HG03025 (cell line): ENCODE results near the gene PTPRCAP.

Experiments used
- ATAC-seq: cut with Tn5 transposase; IDR thresholded peaks from one replicate; pipeline ENCODE4 v1.9.1; 2021; ENCODE audit warnings: mild to moderate bottlenecking, moderate library complexity; ENCODE audit not compliant: unreplicated experiment, low FRiP score

Gene PTPRCAP

DNA sequence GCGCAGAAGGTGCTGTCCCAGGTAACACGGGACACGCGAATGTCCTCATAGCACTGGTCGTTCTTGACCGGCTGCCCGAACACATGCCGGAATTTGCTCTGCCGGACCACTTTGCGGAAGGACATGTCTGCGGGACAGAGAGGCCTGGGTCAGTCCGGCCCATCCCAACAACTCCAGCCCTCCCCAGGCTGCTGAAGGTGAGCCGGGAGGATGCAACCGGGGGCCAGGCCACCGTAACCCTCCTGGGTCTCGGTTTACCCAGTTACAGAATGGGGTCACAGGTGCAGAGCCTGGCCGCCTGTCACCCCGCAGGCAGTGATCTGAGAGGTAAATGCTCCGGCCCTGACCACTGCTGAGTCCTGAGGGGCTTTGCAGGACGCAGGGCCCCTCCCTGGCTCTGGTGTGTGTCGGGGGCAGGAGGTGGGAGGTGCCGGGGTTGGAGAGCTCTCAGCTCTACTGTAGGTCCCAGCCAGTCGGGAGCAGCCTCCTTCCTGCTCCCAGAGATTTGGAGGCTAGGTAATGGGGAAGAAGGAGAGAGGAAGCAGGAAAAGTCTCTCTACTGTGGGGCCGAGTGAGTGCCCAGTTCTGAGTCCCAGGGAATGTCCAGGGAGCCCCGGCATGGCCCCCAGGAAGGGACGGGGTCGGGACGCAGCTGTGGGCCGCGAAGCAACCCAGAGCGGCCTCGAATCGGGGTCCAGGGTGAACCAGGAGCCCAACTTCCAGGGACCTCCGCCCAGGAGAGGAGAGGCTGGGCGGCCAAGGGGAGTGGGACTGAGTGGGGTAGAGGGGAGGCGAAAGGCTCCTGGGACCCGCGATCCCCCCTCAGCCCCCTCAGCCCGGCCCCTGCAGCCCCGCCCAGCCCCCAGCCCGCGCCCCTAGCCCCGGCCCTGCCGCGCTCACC lies 5.3 kb upstream of the PTPRCAP start:
- ATAC-seq: no peak

DNA sequence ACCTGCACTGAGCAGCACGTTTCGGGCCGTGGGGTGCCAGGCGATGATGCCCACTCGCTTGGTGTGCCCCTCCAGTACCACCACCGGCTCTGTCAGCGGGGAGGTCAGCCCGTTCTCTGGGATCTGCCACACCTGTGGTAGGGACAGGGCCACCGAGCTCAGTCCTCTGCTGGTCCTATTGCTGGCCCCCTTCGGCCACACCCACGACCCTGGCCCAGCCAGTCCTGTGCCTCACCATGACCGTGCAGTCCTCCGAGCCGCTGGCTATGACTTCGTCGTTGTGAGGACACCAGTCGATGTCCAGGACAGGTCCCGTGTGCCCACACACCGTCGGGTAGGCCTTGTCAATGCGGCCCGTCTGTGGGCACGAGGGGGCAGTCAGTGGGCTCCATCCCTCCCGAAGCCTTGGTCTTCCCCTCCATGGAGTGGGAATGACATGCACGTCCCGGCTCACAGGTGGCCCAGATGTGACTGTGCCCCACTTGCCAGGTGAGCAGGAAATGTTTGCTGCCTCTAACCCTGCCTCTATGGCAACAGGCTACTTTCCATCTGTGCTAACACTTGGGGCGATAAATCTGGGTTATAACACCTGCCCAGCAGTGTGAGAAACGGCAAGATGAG lies 4.4 kb upstream of the PTPRCAP start:
- no peak for ATAC-seq

DNA sequence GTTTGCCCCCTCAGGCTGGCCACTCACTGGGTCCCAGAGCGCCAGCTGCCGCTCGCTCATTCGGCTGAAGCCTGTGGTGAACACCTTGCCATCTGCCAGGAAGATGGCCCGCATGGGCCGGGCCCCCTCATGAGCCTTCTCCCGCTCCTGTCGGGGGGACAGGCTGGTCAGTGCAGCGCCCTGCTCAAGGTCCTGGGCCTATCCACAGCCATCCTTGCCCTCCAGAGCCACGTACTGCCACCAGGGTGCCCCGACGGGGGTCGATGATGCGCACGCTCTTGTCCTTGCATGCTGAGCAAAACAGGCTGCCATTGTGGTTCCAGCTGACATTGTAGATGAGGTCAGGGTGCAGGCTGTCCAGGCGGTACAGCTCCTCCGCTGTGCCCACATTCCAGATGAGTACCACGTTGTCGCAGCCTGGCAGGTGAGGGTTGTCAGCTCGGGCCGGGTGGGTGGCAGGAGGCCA lies 3.6 kb upstream of the PTPRCAP start:
- ATAC-seq: no peak

DNA sequence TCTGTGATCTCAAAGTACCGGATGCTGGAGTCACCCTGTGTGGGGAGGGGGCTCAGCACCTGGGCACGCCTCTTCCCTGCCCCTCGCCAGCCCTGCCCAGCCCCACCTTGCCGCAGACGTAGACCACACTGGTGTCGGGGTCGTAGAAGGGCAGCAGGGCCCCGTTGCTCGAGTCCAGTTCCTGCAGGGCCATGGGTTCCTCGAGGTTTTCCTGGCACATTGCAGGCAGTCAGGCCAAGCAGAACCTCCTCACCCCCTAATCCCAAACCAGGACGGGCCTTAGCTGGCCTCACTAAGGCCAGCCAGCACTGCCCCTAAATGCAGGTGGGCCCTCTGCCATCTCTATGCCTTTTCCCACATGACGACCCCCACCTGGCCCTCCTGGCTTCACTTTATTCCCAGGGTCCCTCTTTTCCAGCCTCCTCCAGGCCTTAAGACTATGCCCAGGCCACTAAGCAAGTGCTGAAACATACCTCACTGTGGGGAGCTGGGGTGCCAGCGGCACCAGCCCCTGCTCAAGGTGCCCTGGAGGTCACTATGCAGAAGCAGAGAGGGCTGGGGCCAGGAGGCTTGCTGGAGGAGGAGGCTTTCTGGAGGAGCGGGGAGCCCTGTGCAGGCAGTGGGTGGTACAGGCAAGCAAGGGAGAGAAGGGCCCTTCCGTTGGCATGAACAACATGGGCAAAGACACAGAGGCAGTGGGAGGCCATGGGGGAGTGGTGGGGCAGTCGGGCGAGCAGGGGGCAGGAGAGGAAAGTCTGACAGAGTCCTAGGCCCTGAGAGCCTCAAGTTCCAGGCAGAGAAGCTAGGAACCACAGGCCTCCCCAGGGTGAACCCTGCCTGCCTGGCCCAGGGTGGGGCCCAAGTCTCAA lies 3.0 kb upstream of the PTPRCAP start:
- ATAC-seq: no peak

DNA sequence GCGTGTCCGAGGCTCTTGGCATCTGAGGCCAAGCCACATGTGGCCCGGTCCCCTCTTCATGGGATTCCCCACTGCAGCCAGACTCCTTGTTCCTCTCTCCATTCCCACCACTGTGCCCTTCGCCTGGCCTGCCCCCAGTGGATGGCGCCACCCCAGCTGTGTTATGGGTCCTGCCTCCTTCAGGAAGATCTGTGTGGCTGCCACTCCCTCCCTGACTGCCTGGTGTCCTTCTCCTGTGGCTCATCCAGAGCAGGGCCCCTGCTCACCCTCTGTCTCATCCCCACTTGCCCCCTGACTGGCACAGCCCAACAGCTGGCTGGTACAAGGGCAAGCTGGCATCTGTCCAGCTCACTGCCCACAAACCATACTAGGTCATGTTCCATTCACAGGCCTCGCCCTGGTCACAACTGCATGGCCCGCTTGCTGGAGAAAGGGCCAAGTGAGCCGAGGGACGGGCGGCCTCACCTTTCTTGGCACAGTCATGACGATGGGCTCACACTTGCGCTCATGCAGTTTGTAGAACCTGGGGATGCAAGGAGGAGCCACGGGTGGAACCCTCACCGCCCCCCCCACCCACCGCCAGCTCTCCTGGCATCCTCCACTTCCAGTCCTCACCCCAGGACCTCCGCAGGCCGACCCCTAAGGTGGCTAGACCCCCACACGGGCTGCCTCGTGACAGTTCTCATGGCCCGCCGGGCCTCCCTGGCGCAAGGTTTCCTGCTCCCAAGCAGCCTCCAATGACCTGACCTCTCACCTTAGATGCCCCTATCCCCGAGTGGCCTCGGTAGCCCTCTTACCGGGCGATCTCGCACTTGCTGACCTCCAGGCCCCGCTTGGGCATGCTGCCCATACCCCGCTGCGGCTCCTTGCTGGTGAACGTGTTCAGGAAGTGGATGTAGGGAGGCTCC lies 2.1 kb upstream of the PTPRCAP start:
- no peak for ATAC-seq

DNA sequence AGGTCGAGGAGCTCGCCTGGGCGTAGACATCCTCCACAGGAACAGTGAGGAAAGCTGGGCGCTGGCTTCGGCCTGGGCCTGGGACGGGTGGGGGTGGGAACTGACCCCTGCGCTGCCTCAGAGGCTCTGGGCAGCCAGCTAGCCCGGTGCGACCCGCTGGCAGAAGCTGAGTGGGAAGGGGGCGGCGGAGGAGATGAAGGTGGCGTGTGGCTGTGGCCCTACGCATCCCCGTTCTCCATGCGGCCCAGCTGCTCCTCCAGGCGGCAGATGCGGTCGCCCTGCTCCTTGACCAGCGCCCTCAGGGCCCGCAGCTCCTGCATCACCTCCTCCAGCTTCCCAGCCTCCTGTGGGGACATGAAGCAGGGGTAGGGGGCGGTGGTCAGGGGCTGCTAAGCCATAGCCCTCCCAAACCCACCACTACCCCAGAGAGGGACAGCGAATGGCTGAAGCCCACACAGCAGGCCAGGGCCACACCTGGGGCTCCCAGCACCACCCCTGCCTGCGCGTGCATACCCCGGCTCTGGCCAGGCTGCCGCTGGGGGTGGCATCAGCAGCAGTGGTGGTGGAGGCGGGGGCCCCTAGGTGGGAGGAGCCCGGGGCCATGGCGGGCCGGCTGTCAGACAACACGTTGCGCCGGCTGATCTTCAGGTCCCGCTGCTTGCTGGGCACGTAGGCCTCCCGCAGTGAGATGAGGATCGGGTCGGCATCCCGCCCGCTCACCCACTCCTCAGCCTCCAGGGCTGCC lies 848 bp upstream of the PTPRCAP start:
- no peak for ATAC-seq

DNA sequence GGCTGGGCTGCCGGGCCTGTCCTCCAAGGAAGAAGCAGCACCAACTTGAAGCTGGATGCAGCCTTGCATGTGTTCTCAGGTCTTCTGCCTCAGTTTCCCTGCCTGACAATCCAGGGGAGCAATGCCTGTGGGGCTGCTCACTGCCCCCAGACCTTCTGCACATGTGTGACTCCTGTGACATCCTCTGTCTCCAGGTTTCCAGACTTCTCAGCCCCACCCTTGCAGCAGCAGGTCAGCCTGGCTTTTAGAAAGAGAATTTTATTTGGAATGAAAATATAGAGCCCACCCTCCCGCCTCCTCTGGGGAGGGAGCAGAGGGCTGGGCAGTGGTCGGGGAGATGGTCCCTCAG lies 301 bp upstream of the PTPRCAP start:
- ATAC-seq: no peak

DNA sequence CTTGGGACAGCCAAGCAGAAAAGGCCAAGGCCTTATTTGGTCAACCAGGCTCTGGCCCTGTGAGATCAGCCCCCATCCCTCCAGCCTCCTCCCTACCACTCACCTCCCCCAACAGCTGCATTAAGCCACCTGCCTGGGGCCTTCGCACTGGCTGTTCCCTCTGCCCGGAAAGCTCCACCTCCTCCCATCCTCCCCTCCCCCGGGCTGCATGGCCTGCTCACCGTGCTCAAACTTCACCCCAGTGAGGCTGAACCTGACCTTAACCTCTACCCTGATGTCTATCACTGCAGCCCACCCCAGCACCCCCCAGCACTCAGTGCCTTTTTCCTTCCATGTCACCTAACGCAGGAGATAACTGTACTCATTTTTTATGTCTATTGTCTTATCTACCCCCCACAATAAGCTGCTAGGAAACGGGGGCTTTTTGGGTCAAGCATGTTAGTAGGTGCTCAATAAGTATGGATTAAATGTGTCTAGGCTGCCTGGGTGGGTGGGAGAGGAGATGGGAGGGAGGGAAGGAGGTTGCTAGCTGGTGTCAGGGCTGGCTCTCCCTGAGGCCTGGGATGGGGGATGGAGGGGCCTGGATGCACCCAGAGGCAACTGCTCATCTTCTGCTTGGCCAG lies 912 bp downstream of the PTPRCAP start:
- ATAC-seq: no peak

DNA sequence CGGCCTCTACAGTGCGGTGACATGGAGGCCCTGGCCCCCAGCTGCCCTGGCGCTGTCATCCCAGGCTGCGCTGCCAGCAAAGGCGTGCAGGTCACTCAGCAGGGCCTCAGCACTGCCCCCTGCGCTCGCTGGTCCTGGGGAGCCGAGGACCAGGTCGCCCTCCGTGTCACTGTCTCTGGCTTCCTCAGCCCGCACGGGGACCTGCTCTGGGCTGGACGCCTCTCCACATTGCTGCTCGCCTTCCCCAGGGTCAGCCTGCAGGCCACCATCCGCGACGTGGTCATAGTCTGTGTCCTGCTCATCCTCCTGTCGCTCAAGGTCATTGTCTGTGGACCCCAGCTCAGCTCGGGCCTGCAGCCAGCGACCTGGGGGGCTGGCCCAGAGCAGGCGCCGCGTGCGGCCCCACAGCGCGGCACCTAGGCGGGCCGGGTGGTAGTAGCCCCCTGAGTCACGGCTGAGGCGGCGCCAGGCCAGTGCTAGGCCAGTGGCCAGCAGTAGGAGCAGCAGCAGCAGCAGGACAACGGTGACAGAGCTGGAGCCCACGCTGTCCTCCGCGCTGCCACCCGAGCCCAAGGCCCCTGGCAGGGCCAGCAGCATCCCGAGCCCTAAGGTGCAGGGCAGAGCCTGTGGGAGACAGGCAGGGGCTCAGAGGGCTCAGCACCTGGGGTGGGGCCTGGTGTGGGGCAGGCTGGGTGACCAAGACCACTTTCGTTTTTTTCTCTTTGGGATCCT lies 1.6 kb downstream of the PTPRCAP start:
- ATAC-seq: no peak

DNA sequence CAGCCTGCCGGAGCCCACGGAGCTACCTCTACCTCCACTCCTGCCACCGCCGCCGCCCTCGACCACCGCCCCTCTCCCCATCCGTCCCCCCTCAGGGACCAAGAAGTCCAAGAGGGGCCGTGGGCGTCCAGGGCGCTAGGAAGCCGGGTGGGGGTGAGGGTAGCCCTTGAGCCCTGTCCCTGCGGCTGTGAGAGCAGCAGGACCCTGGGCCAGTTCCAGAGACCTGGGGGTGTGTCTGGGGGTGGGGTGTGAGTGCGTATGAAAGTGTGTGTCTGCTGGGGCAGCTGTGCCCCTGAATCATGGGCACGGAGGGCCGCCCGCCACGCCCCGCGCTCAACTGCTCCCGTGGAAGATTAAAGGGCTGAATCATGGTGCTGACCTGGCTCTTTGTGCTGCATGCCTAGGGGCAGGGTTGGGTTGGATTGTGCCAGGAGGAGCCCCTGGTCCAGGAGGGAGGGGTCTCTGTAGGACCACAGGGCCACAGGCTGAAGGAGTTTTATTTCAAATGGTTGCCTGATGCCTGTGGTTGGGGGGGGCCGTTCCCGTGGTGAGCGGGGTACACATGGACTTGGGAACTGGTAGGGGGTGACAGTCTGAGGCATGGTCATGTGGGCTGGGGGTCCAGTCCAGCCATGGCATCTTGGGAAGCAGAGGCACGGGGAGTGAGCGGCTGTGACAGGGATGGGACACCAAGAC lies 2.3 kb downstream of the PTPRCAP start:
- no peak for ATAC-seq

DNA sequence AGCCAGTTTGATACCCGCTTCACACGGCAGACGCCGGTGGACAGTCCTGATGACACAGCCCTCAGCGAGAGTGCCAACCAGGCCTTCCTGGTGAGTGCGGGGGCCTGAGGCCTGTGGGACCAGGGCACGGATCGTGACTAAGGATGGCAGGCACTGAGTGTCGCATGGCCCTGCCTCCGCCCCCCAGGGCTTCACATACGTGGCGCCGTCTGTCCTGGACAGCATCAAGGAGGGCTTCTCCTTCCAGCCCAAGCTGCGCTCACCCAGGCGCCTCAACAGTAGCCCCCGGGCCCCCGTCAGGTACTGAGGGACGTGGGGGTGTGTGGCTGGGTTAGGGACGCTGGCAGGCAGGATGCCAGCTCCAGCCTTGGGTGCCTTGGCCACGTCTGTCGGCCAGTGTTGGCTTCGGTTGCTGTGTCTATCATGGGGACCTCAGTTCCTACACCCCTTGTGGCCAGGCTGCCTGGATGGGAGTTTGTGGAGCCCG lies 3.0 kb downstream of the PTPRCAP start:
- no peak for ATAC-seq

DNA sequence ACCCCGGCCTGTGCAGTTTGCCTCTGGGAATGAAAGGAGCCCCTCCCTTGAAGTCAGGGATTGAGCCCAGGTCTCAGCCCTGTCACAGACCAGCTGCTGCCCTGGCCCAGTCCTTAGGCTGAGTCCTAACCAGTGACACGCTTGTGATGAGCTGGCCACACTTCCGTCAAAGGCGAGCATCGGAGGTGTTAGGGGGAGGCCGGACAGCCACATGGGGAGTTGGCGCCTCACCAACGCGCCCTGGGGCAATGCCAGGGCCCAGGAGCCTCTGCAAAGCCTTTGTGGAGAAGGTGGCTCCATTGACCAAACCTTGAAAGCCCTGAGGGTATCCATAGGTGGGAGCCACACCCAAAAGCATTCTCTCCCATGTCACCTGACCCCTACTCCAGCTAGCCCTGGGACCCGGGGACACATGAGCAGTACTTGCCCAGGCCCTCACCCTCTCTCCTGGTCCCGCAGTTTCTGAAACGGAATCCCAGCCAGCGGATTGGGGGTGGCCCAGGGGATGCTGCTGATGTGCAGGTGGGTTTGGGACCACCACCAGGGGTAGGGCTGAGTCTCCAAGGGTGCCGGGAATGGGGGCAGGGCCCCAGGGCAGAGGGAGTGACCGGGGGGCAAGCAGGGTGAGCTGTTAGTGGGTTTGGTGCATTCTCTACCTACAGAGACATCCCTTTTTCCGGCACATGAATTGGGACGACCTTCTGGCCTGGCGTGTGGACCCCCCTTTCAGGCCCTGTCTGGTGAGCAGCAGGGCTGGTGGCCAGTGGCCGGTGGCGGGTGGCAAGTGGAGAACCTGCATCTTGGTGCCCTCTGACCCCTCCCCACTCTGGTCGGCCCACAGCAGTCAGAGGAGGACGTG lies 3.7 kb downstream of the PTPRCAP start:
- no peak for ATAC-seq

DNA sequence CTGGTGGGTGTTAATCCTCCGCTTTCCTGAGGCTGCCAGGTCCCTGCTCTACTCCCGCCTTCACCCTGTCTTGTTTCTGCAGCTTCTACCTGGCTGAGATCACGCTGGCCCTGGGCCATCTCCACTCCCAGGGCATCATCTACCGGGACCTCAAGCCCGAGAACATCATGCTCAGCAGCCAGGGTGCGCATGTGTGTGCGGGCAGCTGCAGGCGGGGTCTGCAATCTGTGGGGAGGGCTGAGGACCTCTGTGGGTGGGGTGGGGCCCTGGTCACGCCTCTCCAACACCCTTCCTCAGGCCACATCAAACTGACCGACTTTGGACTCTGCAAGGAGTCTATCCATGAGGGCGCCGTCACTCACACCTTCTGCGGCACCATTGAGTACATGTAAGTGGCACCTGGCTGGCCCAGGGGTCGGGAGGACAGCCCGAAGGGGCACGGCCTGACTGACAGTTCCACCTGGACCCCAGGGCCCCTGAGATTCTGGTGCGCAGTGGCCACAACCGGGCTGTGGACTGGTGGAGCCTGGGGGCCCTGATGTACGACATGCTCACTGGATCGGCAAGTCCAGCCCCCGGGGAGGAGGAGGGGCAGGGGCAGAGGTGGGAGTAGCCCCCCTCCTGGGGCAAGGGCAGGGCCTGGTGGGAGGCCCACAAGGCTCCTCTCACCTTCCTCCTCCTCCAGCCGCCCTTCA lies 4.7 kb downstream of the PTPRCAP start:
- ATAC-seq: no peak

DNA sequence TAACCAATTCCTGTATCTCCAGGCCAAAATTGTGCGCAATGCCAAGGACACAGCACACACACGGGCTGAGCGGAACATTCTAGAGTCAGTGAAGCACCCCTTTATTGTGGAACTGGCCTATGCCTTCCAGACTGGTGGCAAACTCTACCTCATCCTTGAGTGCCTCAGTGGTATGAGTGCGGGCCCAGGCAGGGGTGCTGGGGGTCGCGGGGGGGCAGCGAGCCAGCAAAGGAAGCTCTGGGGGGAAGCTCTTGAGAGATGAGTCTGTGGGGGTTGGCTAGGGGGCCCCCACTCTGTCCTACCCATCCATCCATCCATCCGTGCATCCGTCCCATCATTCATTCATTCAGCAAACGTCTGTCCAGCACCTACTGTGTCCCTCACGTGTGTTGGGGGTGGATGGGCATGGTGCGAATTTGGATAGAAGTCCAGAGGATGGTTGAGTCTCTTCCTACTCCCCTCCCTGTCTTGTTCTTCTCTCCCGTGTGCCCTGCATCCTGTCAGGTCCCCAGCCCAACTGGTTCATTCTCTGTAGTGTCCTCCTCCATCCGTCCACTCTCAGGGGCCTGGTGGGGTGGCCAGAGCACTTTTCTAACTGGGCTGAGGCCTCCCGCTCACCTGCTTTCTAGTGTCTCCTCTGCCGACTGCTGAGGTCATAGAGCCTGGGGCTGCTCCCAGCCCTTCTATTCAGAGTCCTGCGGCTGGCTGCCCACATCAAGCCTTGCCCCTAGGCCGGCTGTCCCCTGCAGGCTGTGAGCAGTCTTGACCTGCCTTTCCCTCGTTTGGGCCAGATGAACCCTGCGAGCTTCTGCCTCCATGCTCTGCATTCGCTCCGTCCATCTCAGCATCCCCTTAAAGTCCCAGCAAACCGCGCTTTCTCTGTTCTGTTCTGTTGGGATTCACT lies 5.9 kb downstream of the PTPRCAP start:
- no peak for ATAC-seq

DNA sequence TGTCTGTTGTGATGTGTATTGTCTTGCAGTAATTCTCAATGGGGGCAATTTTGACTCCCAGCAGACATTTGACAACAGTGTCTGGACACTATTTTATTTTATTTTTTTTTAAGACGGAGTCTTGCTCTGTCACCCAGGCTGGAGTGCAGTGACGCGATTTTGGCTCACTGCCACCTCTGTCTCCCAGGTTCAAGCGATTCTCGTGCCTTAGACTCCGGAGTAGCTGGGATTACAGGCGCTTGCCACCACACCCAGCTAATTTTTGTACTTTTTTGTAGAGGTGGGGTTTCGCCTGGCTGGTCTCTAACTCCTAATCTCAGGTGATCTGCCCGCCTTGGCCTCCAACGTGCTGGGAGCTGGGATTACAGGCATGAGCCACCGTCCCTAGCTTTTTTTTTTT lies 7.8 kb downstream of the PTPRCAP start:
- ATAC-seq: no peak
